Endometrial microvascular endothelial cells (primary cell): Measurements from ENCODE around the gene ARVCF. TPM values are rescaled to one million over a fixed set of nuclear protein-coding genes. Genes with fewer than 3 reads are reported as not detected.

Experiments used
- in situ Hi-C: cut with HindIII; loops from 2 replicates; pipeline ENCODE4 v1.10.0; 2017; ENCODE audit warnings: low sequenced_read_pairs, low pct_unique_long_range_greater_than_20kb; ENCODE audit errors: inconsistent ontology term
- total RNA-seq: library from RNA; depleted of rRNA; stranded (reverse); fragments of >200 nt; gene quantifications from one replicate; pipeline ENCODE4 v1.2.3, GENCODE V29; 2015; ENCODE audit errors: inconsistent ontology term

The ARVCF gene
- 60.4 TPM for total RNA-seq

- in situ Hi-C loops: no loop called here
Measured at GRCh38 chr22:20016734-20017621, at the start of gene ARVCF. ARVCF (minus strand) TSS chr22:20016823; CDS start chr22:19990794, 26,029 bp downstream.

GRCh38 chr22:20065896-20066616, 49.4 kb upstream of the ARVCF start:
- in situ Hi-C loops: no loop called here

GRCh38 chr22:20064545-20065262, 48.1 kb upstream of the ARVCF start:
- in situ Hi-C loops: no loop called here

GRCh38 chr22:20064140-20064480, 47.5 kb upstream of the ARVCF start:
- in situ Hi-C loops: no loop called here

- in situ Hi-C loops: no loop called here
Measured at GRCh38 chr22:20063271-20064139, 46.9 kb upstream of the ARVCF start.

- in situ Hi-C loops: no loop called here
Measured at GRCh38 chr22:20062766-20063083, 46.1 kb upstream of the ARVCF start.

GRCh38 chr22:20062043-20062765, 45.6 kb upstream of the ARVCF start:
- in situ Hi-C loops: no loop called here

- in situ Hi-C loops: no loop called here
Measured at GRCh38 chr22:20061481-20061861, 44.8 kb upstream of the ARVCF start.

- in situ Hi-C loops: no loop called here
Measured at GRCh38 chr22:20060700-20061480, 44.3 kb upstream of the ARVCF start.

- in situ Hi-C loops: no loop called here
Measured at GRCh38 chr22:20058989-20059770, 42.6 kb upstream of the ARVCF start.

GRCh38 chr22:20057596-20058268, 41.1 kb upstream of the ARVCF start:
- in situ Hi-C loops: no loop called here

- in situ Hi-C loops: no loop called here
Measured at GRCh38 chr22:20056696-20057386, 40.2 kb upstream of the ARVCF start.

GRCh38 chr22:20056161-20056560, 39.5 kb upstream of the ARVCF start:
- in situ Hi-C loops: no loop called here

GRCh38 chr22:20055654-20056053, 39.0 kb upstream of the ARVCF start:
- in situ Hi-C loops: no loop called here

- in situ Hi-C loops: no loop called here
Measured at GRCh38 chr22:20055144-20055543, 38.5 kb upstream of the ARVCF start.

- in situ Hi-C loops: no loop called here
Measured at GRCh38 chr22:20054485-20054884, 37.9 kb upstream of the ARVCF start.
